Measurements from ENCODE around the gene PCDH18.

- TF ChIP-seq, protein P1, sequence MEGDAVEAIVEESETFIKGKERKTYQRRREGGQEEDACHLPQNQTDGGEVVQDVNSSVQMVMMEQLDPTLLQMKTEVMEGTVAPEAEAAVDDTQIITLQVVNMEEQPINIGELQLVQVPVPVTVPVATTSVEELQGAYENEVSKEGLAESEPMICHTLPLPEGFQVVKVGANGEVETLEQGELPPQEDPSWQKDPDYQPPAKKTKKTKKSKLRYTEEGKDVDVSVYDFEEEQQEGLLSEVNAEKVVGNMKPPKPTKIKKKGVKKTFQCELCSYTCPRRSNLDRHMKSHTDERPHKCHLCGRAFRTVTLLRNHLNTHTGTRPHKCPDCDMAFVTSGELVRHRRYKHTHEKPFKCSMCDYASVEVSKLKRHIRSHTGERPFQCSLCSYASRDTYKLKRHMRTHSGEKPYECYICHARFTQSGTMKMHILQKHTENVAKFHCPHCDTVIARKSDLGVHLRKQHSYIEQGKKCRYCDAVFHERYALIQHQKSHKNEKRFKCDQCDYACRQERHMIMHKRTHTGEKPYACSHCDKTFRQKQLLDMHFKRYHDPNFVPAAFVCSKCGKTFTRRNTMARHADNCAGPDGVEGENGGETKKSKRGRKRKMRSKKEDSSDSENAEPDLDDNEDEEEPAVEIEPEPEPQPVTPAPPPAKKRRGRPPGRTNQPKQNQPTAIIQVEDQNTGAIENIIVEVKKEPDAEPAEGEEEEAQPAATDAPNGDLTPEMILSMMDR (IDR thresholded peaks at IDR 0.05) = no peak
- TF ChIP-seq POLR2AphosphoS5 (IDR thresholded peaks at IDR 0.05) (no peak), POLR2A (IDR thresholded peaks at IDR 0.05) (no peak)
Measured at GRCh38 chr4:137532869-137533236, 559 bp upstream of the PCDH18 start.
